HepG2 (cell line): ENCODE measurements around the gene ARHGEF10L. TPM values are rescaled to one million over a fixed set of nuclear protein-coding genes. Genes with fewer than 3 reads are reported as not detected.
A peak's percentile ranks its signal among the peaks of the same experiment; 100 is the strongest.

Experiments used
- ADNP ChIP-seq: sonication (generic); formaldehyde crosslinking; IDR thresholded peaks from 2 replicates; pipeline ENCODE4 v1.4.0; 2020; ENCODE audit warnings: missing genetic modification reagents
- ARID5B ChIP-seq: IDR thresholded peaks from 2 replicates; pipeline ENCODE4 v1.4.0; 2020; ENCODE audit warnings: mild to moderate bottlenecking, missing genetic modification reagents
- CREB3 ChIP-seq: sonication (generic); formaldehyde crosslinking; IDR thresholded peaks from 2 replicates; pipeline ENCODE4 v1.5.0; 2020; ENCODE audit warnings: missing genetic modification reagents
- EED ChIP-seq: sonication (generic); formaldehyde crosslinking; IDR thresholded peaks from 2 replicates; pipeline ENCODE4 v1.5.0; 2020; ENCODE audit warnings: mild to moderate bottlenecking, missing genetic modification reagents
- HNRNPL ChIP-seq: fragments of 200-400 bp; formaldehyde crosslinking; IDR thresholded peaks from 2 replicates; pipeline ENCODE4 v1.6.1; 2017; ENCODE audit warnings: mild to moderate bottlenecking, low read depth, low read length
- MEIS1 ChIP-seq: sonication (generic); formaldehyde crosslinking; IDR thresholded peaks from 2 replicates; pipeline ENCODE4 v1.9.0; 2021; ENCODE audit warnings: mild to moderate bottlenecking, missing genetic modification reagents, moderate library complexity, borderline replicate concordance
- NR2F1 ChIP-seq, 2 experiments: fragments of 450-650 bp in 1 of 2; formaldehyde crosslinking in 1 of 2; IDR thresholded peaks; 2 replicates each; pipeline versions ENCODE4 v1.5.0 to v1.6.1; 2016 to 2020; ENCODE audit warnings: mild to moderate bottlenecking in 1 of 2, missing compliant biosample characterization in 1 of 2, missing genetic modification reagents in 1 of 2, moderate library complexity in 1 of 2
- PHF5A ChIP-seq: IDR thresholded peaks from one replicate; pipeline ENCODE4 v1.6.1; 2018; ENCODE audit warnings: low read depth, missing genetic modification reagents; ENCODE audit not compliant: unreplicated experiment
- SALL1 ChIP-seq: sonication (generic); formaldehyde crosslinking; IDR thresholded peaks from 2 replicates; pipeline ENCODE4 v1.8.0; 2022; ENCODE audit warnings: mild to moderate bottlenecking, missing genetic modification reagents
- SNAPC4 ChIP-seq: sonication (generic); formaldehyde crosslinking; IDR thresholded peaks from 2 replicates; pipeline ENCODE4 v1.4.0; 2020; ENCODE audit warnings: mild to moderate bottlenecking, missing genetic modification reagents
- ZBED4 ChIP-seq: sonication (generic); formaldehyde crosslinking; IDR thresholded peaks from 2 replicates; pipeline ENCODE4 v1.4.0; 2020; ENCODE audit warnings: missing genetic modification reagents, borderline replicate concordance
- ZBTB3 ChIP-seq: sonication (generic); formaldehyde crosslinking; IDR thresholded peaks from 2 replicates; pipeline ENCODE4 v1.4.0; 2020; ENCODE audit warnings: low read depth, mild to moderate bottlenecking, moderate library complexity, missing genetic modification reagents, borderline replicate concordance
- ZFP36 ChIP-seq: fragments of 150-350 bp; IDR thresholded peaks from 2 replicates; pipeline ENCODE4 v1.6.1; 2018; ENCODE audit warnings: borderline replicate concordance, low read length, low read depth; ENCODE audit not compliant: partially characterized antibody
- ZNF335 ChIP-seq: sonication (generic); formaldehyde crosslinking; IDR thresholded peaks from 2 replicates; pipeline ENCODE4 v1.4.0; 2020; ENCODE audit warnings: missing genetic modification reagents
- polyA plus RNA-seq, 8 experiments: library from polyadenylated mRNA; depleted of rRNA in 3 of 8; stranded (reverse) in 7 of 8; unstranded in 1 of 8; fragments of >200 nt; fragmentation: Illumina TruSeq in 4 of 8; extraction: Trizol in 4 of 8; gene quantifications; 2 replicates each; pipeline versions ENCODE4 v1.2.1 to v1.2.3, GENCODE V29; 2011 to 2016; ENCODE audit warnings: low read depth in 4 of 8, missing spikeins in 1 of 8, mixed read lengths in 1 of 8; ENCODE audit not compliant: insufficient read depth in 1 of 8
- total RNA-seq, 5 experiments: library from RNA; depleted of rRNA; stranded (reverse); fragments of >200 nt; fragmentation: Illumina TruSeq; extraction: Trizol; gene quantifications; 2 replicates each; pipeline ENCODE4 v1.2.3, GENCODE V29; 2016; ENCODE audit warnings: low read depth in 1 of 5

Gene ARHGEF10L
- total and polyA plus RNA-seq, 2 of the 13 experiments (the other 11 are each of a cell fraction or from before 2014, with no cell fraction given): 46.5 to 78.3 TPM

GRCh38 chr1:17574516-17574915 is 35.0 kb downstream of the ARHGEF10L start (continued):
- TF ChIP-seq ZFP36 (no peak), HNRNPL (0 out of 2 replicates have a peak, but pooled peaks have one; percentile 69), ARID5B (CRISPR knock-in tag) (no peak), ADNP (CRISPR knock-in tag) (no peak), ZBED4 (no peak), ZBTB3 (no peak), SALL1 (CRISPR knock-in tag) (peak; percentile 18; the same call in 1 of the 2 replicates), NR2F1 (CRISPR knock-in tag; IDR thresholded peaks at IDR 0.05) (no peak), PHF5A (CRISPR knock-in tag) (no peak), CREB3 (CRISPR knock-in tag) (no peak), MEIS1 (no peak), SNAPC4 (no peak), EED (CRISPR knock-in tag) (no peak), ZNF335 (CRISPR knock-in tag) (no peak)
- TF ChIP-seq, all 625 proteins: peak for 14
